Mammary epithelial cell (primary cell): ENCODE data around the gene FLT3.

Experiments used
- CTCF ChIP-seq, 2 donors: IDR thresholded peaks in 1 of 2; conservative IDR thresholded peaks in 1 of 2; 2 replicates each; pipeline ENCODE4 v1.5.1; 2011 to 2012; ENCODE audit warnings: inconsistent platforms in 2 of 2, low read length in 2 of 2, mild to moderate bottlenecking in 2 of 2, control low read depth in 1 of 2, low read depth in 1 of 2; ENCODE audit not compliant: insufficient read depth in 1 of 2; ENCODE audit errors: extremely low read depth in 1 of 2
- EZH2 ChIP-seq: IDR thresholded peaks from 2 replicates; pipeline ENCODE4 v1.6.1; 2012; ENCODE audit warnings: low read length, inconsistent platforms, borderline replicate concordance

- no peak for TF ChIP-seq CTCF (conservative IDR thresholded peaks at IDR 0.05 in 1 of 2, IDR thresholded peaks at IDR 0.05 in 1 of 2; ENCODE audit: extremely low read depth in 1 of 2, insufficient read depth in 1 of 2, low read depth in 1 of 2, low read length in 2 of 2)
- TF ChIP-seq EZH2, result no peak
Observed at GRCh38 chr13:28010046-28010445, 90.3 kb downstream of the FLT3 start.
